ENCODE data around the gene CRYAA.

DNA sequence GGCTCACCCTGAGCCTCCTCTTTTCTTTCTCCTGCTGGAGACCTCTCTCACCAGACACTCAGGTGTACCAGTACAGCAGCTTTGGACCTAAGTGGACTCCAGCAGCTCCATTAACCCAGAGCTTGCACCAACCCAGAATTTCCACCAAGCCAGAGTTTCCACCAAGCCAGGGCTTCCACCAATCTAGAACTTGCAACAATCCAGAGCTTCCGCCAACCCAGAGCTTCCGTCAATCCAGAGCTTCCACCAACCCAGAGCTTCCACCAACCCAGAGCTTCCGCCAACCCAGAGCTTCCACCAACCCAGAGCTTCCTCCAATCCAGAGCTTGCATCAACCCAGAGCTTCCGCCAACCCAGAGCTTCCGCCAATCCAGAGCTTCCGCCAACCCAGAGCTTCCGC, 23.2 kb downstream of the CRYAA start:
- TF ChIP-seq, protein P1, sequence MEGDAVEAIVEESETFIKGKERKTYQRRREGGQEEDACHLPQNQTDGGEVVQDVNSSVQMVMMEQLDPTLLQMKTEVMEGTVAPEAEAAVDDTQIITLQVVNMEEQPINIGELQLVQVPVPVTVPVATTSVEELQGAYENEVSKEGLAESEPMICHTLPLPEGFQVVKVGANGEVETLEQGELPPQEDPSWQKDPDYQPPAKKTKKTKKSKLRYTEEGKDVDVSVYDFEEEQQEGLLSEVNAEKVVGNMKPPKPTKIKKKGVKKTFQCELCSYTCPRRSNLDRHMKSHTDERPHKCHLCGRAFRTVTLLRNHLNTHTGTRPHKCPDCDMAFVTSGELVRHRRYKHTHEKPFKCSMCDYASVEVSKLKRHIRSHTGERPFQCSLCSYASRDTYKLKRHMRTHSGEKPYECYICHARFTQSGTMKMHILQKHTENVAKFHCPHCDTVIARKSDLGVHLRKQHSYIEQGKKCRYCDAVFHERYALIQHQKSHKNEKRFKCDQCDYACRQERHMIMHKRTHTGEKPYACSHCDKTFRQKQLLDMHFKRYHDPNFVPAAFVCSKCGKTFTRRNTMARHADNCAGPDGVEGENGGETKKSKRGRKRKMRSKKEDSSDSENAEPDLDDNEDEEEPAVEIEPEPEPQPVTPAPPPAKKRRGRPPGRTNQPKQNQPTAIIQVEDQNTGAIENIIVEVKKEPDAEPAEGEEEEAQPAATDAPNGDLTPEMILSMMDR (IDR thresholded peaks at IDR 0.05): no peak
- no peak for TF ChIP-seq POLR2A (IDR thresholded peaks at IDR 0.05)
